ENCODE data around the gene CDH18. TPM values are rescaled to one million over a fixed set of nuclear protein-coding genes. Genes with fewer than 3 reads are reported as not detected.

CDH18 gene, protein sequence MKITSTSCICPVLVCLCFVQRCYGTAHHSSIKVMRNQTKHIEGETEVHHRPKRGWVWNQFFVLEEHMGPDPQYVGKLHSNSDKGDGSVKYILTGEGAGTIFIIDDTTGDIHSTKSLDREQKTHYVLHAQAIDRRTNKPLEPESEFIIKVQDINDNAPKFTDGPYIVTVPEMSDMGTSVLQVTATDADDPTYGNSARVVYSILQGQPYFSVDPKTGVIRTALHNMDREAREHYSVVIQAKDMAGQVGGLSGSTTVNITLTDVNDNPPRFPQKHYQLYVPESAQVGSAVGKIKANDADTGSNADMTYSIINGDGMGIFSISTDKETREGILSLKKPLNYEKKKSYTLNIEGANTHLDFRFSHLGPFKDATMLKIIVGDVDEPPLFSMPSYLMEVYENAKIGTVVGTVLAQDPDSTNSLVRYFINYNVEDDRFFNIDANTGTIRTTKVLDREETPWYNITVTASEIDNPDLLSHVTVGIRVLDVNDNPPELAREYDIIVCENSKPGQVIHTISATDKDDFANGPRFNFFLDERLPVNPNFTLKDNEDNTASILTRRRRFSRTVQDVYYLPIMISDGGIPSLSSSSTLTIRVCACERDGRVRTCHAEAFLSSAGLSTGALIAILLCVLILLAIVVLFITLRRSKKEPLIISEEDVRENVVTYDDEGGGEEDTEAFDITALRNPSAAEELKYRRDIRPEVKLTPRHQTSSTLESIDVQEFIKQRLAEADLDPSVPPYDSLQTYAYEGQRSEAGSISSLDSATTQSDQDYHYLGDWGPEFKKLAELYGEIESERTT
- 1 to 10 TPM in 1 of 2 donors, not detected in 1; 2.4 TPM for total RNA-seq
- under 1 TPM in 1 of 2 donors, not detected in 1; 0.03 TPM for polyA plus RNA-seq
- long read RNA-seq, donor 1: 0 reads
- long read RNA-seq, donor 2: 0 reads
- long read RNA-seq, donor 3: 0 reads
- long read RNA-seq, donor 4: 0 reads
- long read RNA-seq, donor 5: 0 reads

DNA sequence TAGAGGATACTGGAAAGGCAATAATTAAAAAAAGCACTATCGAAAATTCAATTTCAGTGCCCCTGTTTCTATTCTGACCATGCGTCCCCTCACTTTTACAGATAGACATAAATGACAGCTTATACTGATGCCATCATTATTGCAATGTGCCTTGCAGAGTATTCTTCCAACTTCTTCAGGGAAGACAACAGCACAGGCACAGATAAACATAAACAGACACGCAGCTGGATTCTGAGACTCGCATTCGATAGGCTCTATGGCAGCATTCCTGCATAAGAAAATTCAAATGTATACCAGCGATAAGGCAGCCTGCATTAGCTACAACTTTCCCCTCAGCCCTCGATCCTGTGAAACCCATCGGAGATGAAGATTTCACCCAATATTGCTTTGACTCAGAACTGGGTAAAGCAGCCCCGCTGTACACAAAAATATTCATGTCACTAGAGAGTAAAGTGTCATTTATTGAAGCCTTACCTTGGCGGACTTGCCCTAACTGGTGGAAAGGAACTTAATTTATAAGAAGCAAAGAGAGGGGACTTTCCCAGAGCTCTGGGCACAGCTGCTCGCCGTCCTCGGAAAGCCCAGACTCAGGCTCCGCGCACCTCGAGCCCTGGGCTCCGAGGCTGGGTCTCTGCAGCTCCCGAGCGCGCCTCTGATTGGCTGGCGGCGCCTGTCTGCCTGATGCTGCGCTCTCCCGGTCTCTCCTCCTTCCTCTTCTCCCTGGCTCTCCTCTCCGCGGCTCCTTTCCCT, at the start of gene CDH18:
CDH18 (minus strand) TSS at position 589 of the 750 bp plus-strand sequence. CDS start 149,214 bp downstream, outside the sequence.
- no peaks in the 10 kb centered on the region for H3K36me3 ChIP-seq (ENCODE audit: control insufficient read depth in 4 of 4, insufficient read depth in 4 of 4, low read length in 4 of 4)
- peaks cover 0 to 10% (median 0%) of the 10 kb centered on the region in 5 donors for H3K4me1 ChIP-seq (ENCODE audit: control insufficient read depth in 5 of 5, insufficient read depth in 5 of 5, low read length in 5 of 5)
- H3K9ac ChIP-seq (ENCODE audit: insufficient read depth in 1 of 2, low read length in 2 of 2): no peak within 1 kb of the TSS
- TF ChIP-seq, protein P1, sequence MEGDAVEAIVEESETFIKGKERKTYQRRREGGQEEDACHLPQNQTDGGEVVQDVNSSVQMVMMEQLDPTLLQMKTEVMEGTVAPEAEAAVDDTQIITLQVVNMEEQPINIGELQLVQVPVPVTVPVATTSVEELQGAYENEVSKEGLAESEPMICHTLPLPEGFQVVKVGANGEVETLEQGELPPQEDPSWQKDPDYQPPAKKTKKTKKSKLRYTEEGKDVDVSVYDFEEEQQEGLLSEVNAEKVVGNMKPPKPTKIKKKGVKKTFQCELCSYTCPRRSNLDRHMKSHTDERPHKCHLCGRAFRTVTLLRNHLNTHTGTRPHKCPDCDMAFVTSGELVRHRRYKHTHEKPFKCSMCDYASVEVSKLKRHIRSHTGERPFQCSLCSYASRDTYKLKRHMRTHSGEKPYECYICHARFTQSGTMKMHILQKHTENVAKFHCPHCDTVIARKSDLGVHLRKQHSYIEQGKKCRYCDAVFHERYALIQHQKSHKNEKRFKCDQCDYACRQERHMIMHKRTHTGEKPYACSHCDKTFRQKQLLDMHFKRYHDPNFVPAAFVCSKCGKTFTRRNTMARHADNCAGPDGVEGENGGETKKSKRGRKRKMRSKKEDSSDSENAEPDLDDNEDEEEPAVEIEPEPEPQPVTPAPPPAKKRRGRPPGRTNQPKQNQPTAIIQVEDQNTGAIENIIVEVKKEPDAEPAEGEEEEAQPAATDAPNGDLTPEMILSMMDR (IDR thresholded peaks at IDR 0.05; ENCODE audit: control extremely low read depth, extremely low read depth): no peak
- ATAC-seq (ENCODE audit: insufficient read depth, low FRiP score) (peak; percentile 34), DNase-seq (peak; percentile 55 to 74 (median 63))
- WGBS, 2 donors: 11% methylated on average over 26 of the region's 26 CpGs
- H3K27me3 ChIP-seq (ENCODE audit: control insufficient read depth in 3 of 3, insufficient read depth in 3 of 3, low read length in 2 of 3): peaks cover 0 to 3% (median 0%) of the 10 kb centered on the region in 3 donors
- no peak within 1 kb of the TSS for H3K27ac ChIP-seq (ENCODE audit: low read depth in 1 of 2, low read length in 1 of 2)
- H3K4me3 ChIP-seq: no peak within 1 kb of the TSS
- H3K9me3 ChIP-seq (ENCODE audit: control insufficient read depth in 4 of 4, insufficient read depth in 3 of 4, low read length in 3 of 4): no peaks in the 10 kb centered on the region

DNA sequence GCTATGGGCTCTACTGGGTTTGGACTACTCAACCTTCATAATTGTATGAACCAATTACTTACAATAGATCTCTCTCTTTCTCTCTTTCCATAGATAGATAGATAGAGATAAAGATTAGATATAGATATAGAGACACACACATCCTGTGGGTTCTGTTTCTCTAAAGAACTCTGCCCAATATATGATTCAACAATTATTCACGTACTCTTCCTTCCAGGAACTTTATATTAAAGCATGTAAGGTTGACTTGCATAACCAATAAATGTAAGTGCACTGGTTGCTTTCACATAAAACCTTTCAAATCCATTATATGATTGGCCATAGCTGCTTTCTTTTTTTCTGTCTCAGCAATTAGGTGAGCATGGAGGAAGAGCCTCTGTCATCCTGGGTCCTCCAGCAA, 46.7 kb upstream of the CDH18 start:
- WGBS, 2 donors: 77 to 84% methylated on average over 1 of the region's 1 CpG
- Histone ChIP-seq H3K27me3 (ENCODE audit: control insufficient read depth in 3 of 3, insufficient read depth in 3 of 3, low read length in 2 of 3) (no peaks in the 10 kb centered on the region), H3K27ac (ENCODE audit: low read depth in 1 of 2, low read length in 1 of 2) (no peak overlapping the region), H3K4me1 (ENCODE audit: control insufficient read depth in 5 of 5, insufficient read depth in 5 of 5, low read length in 5 of 5) (no peaks in the 10 kb centered on the region), H3K36me3 (ENCODE audit: control insufficient read depth in 4 of 4, insufficient read depth in 4 of 4, low read length in 4 of 4) (no peaks in the 10 kb centered on the region), H3K9ac (ENCODE audit: insufficient read depth in 1 of 2, low read length in 2 of 2) (no peak overlapping the region), H3K9me3 (ENCODE audit: control insufficient read depth in 4 of 4, insufficient read depth in 3 of 4, low read length in 3 of 4) (peaks cover 0 to 5% (median 2%) of the 10 kb centered on the region in 4 donors), H3K4me3 (no peak overlapping the region)
- TF ChIP-seq, protein P1 (IDR thresholded peaks at IDR 0.05; ENCODE audit: control extremely low read depth, extremely low read depth): no peak
- no peak for DNase-seq
- ATAC-seq (ENCODE audit: insufficient read depth, low FRiP score): no peak

DNA sequence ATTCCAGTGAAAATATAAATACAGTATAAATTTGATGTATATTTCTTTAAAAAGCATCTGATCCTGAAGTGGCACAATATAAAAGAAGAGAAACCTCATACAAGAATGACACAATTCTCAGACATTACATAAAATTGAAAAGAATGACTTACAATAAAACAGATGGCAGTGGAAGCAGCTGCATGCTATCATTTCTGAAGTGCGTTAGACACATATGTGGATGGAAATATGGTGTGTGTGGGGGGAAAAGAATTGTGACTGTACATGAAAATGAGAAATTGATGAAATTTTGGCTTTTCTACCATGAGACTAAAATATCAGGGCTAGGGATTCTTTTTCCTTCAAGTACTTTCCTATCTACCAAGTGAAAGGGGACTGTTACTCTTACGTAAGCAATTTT, 45.9 kb upstream of the CDH18 start:
- TF ChIP-seq, protein P1 (IDR thresholded peaks at IDR 0.05; ENCODE audit: control extremely low read depth, extremely low read depth): no peak
- H3K9ac ChIP-seq (ENCODE audit: insufficient read depth in 1 of 2, low read length in 2 of 2): no peak overlapping the region
- 82 to 85% methylated on average over 2 of the region's 2 CpGs for WGBS, 2 donors
- H3K9me3 ChIP-seq (ENCODE audit: control insufficient read depth in 4 of 4, insufficient read depth in 3 of 4, low read length in 3 of 4): peaks cover 0 to 3% (median 0%) of the 10 kb centered on the region in 4 donors
- no peaks in the 10 kb centered on the region for H3K4me1 ChIP-seq (ENCODE audit: control insufficient read depth in 5 of 5, insufficient read depth in 5 of 5, low read length in 5 of 5)
- no peak for ATAC-seq (ENCODE audit: insufficient read depth, low FRiP score)
- H3K36me3 ChIP-seq (ENCODE audit: control insufficient read depth in 4 of 4, insufficient read depth in 4 of 4, low read length in 4 of 4): no peaks in the 10 kb centered on the region
- H3K27me3 ChIP-seq (ENCODE audit: control insufficient read depth in 3 of 3, insufficient read depth in 3 of 3, low read length in 2 of 3): no peaks in the 10 kb centered on the region
- peak in 1 of 3 donors; percentile 20 for DNase-seq
- H3K27ac ChIP-seq (ENCODE audit: low read depth in 1 of 2, low read length in 1 of 2): no peak overlapping the region
- H3K4me3 ChIP-seq: no peak overlapping the region

All from lung (tissue), 16 donors.